Dedifferentiated amniotic fluid mesenchymal stem cell (primary cell): Measurements from ENCODE around the gene IFNAR2.
"Not testable (repeated sequence)": the region's sequence is repeated elsewhere in the genome, so short reads cannot be mapped to it uniquely, and the experiment has no call there.

ENCODE experiments used
- DNase-seq: peaks from one replicate; pipeline ENCODE4 v3.0.0-alpha.2; 2016; ENCODE audit errors: extremely low spot score

The IFNAR2 gene

GRCh38 chr21:33244082-33244778, 14.5 kb downstream of the IFNAR2 start:
- DNase-seq: no peak

GRCh38 chr21:33244779-33245105, 15.0 kb downstream of the IFNAR2 start:
- DNase-seq: no peak

GRCh38 chr21:33245289-33245918, 15.7 kb downstream of the IFNAR2 start:
- no peak for DNase-seq

GRCh38 chr21:33246506-33246905, 16.8 kb downstream of the IFNAR2 start:
- no peak for DNase-seq

GRCh38 chr21:33246963-33247362, 17.2 kb downstream of the IFNAR2 start:
- no peak for DNase-seq

GRCh38 chr21:33247599-33247998, 17.9 kb downstream of the IFNAR2 start:
- DNase-seq: no peak

GRCh38 chr21:33249331-33250002, 19.7 kb downstream of the IFNAR2 start:
- DNase-seq: no peak

GRCh38 chr21:33251119-33251518, 21.4 kb downstream of the IFNAR2 start:
- DNase-seq: no peak

- DNase-seq: not testable (repeated sequence)
Measured at GRCh38 chr21:33253382-33253781, 23.6 kb downstream of the IFNAR2 start.

GRCh38 chr21:33254766-33255165, 25.0 kb downstream of the IFNAR2 start:
- no peak for DNase-seq

GRCh38 chr21:33255404-33255803, 25.7 kb downstream of the IFNAR2 start:
- no peak for DNase-seq

- no peak for DNase-seq
Measured at GRCh38 chr21:33256019-33256418, 26.3 kb downstream of the IFNAR2 start.

GRCh38 chr21:33257094-33257803, 27.5 kb downstream of the IFNAR2 start:
- no peak for DNase-seq

- no peak for DNase-seq
Measured at GRCh38 chr21:33258475-33258874, 28.7 kb downstream of the IFNAR2 start.

GRCh38 chr21:33259428-33259827, 29.7 kb downstream of the IFNAR2 start:
- no peak for DNase-seq

- no peak for DNase-seq
Measured at GRCh38 chr21:33259995-33260394, 30.3 kb downstream of the IFNAR2 start.

- peak; percentile 50 for DNase-seq
Measured at GRCh38 chr21:33261635-33262034, 31.9 kb downstream of the IFNAR2 start.

GRCh38 chr21:33262921-33263320, 33.2 kb downstream of the IFNAR2 start:
- DNase-seq: no peak

GRCh38 chr21:33264561-33264960, 34.8 kb downstream of the IFNAR2 start:
- no peak for DNase-seq

GRCh38 chr21:33265664-33266049, 35.9 kb downstream of the IFNAR2 start:
- DNase-seq: no peak

- DNase-seq: peak; percentile 54
Measured at GRCh38 chr21:33266050-33266788, 36.5 kb downstream of the IFNAR2 start, which contains the start of gene IL10RB. IL10RB (plus strand) TSS chr21:33266367; CDS start chr21:33266466, 99 bp downstream.

GRCh38 chr21:33266789-33267135, 37.0 kb downstream of the IFNAR2 start:
- no peak for DNase-seq
